Fibroblast of pulmonary artery (primary cell): ENCODE results near the gene C1orf198.
"Not testable (repeated sequence)": the region's sequence is repeated elsewhere in the genome, so short reads cannot be mapped to it uniquely, and the experiment has no call there.

Experiments used
- DNase-seq: peaks from one replicate; pipeline ENCODE4 v3.0.0-alpha.2; 2010; ENCODE audit warnings: low read depth
- H3K4me3 ChIP-seq: replicated peaks from 2 replicates; pipeline ENCODE4 v1.5.1; 2011; ENCODE audit warnings: low read depth, mild to moderate bottlenecking, control low read depth, low read length, moderate library complexity
- TF ChIP-seq, protein P1 (sequence below): IDR thresholded peaks from 2 replicates; pipeline ENCODE4 v1.5.1; 2011; ENCODE audit warnings: mild to moderate bottlenecking, control low read depth, low read length, inconsistent platforms; ENCODE audit errors: missing control alignments

C1orf198 gene

DNA sequence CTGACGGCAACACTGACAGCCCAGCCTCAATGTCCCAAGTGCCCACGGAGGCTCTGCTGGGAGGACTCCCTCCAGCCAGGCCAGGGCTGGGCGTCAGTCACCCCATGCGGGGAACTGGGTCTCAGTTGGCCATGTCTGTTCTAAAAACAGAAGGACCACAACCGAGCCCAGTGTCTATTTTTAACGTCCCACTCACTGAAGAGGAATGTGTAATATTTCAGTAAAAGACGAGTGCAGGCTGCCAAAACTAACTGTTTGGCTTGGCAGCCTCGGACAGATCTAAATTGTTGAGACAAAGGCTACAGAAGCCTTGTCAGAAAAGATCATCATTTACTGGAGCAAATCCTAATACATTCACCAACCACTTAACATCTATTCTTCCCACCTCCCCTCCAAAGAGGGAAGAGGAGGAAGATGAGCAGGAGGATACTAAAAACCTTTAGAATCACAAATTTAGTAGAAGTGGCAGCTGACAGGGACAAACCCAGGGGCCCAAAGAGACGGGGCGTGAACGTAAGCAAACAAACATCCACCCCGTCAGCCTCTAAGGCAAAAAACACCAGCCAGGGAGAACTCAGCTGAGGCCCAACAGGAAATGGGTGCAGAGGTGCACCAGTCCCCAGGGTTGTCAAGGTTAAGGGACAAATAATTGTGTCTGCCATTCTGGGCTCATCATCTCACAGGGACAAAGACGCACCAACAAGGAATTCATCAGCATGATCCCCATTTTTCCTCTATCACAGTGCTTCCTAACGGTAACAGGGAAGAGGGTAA is 18.7 kb downstream of the C1orf198 start:
- peak; percentile 94 for DNase-seq

DNA sequence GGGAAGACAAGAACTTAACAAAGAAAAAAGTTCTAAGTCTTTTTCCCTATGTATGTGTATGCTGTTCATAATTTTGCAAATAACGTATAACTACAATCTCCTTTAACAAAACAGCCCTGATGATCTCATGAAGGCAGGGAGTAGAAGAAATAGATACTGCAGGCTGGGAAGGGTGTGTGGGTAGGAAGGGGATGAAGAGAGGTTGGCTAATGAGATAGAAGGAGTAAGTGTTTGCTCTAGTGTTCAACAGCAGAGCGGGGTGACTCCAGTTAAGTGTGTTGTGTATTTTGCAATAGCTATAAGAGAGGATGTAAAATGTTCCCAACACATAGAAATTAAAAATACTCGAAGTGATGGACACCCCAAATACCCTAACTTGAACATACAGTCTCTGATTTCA is 20.1 kb downstream of the C1orf198 start:
- TF ChIP-seq, protein P1, sequence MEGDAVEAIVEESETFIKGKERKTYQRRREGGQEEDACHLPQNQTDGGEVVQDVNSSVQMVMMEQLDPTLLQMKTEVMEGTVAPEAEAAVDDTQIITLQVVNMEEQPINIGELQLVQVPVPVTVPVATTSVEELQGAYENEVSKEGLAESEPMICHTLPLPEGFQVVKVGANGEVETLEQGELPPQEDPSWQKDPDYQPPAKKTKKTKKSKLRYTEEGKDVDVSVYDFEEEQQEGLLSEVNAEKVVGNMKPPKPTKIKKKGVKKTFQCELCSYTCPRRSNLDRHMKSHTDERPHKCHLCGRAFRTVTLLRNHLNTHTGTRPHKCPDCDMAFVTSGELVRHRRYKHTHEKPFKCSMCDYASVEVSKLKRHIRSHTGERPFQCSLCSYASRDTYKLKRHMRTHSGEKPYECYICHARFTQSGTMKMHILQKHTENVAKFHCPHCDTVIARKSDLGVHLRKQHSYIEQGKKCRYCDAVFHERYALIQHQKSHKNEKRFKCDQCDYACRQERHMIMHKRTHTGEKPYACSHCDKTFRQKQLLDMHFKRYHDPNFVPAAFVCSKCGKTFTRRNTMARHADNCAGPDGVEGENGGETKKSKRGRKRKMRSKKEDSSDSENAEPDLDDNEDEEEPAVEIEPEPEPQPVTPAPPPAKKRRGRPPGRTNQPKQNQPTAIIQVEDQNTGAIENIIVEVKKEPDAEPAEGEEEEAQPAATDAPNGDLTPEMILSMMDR, result no peak
- DNase-seq, result no peak
- no peak overlapping the region for H3K4me3 ChIP-seq

More for the DNA sequence above, 18.7 kb downstream of the C1orf198 start:
- TF ChIP-seq, protein P1, result no peak
- H3K4me3 ChIP-seq, result peak overlapping the region; percentile 7

DNA sequence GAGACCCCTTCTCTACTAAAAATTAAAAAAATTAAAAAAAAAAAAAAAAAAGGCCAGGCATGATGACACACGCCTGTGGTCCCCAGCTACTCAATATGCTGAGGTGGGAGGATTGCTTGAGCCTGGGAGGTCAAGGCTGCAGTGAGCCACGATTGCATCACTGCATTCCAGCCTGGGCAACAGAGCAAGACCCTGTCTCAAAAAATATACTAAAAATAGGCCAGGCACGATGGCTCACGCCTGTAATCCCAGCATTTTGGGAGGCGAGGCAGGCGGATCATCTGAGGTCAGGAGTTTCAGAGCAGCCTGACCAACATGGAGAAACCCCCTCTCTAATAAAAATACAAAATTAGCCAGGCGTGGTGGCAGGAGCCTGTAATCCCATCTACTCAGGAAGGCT is 23.1 kb downstream of the C1orf198 start:
- H3K4me3 ChIP-seq, DNase-seq: not testable (repeated sequence)

DNA sequence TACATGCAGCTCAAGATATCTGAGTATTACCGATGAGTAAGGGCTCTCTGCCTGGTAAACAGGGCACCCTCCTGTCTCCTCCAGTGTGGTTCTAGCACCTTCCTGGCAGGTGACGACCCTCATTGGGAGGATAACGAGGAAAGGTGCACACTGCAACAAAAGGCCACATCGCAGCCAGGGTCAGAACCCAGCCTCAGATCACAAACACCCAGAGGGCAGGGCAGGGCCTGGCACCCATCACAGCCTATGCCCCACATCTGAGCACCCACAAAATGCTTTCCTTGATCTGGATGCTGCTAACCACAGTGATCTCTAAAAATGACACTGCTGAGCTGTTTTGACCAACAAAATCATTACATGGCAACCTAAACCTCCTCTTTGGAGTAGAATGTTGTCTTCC is 23.8 kb downstream of the C1orf198 start:
- TF ChIP-seq, protein P1, result no peak
- H3K4me3 ChIP-seq, result no peak overlapping the region
- no peak for DNase-seq

DNA sequence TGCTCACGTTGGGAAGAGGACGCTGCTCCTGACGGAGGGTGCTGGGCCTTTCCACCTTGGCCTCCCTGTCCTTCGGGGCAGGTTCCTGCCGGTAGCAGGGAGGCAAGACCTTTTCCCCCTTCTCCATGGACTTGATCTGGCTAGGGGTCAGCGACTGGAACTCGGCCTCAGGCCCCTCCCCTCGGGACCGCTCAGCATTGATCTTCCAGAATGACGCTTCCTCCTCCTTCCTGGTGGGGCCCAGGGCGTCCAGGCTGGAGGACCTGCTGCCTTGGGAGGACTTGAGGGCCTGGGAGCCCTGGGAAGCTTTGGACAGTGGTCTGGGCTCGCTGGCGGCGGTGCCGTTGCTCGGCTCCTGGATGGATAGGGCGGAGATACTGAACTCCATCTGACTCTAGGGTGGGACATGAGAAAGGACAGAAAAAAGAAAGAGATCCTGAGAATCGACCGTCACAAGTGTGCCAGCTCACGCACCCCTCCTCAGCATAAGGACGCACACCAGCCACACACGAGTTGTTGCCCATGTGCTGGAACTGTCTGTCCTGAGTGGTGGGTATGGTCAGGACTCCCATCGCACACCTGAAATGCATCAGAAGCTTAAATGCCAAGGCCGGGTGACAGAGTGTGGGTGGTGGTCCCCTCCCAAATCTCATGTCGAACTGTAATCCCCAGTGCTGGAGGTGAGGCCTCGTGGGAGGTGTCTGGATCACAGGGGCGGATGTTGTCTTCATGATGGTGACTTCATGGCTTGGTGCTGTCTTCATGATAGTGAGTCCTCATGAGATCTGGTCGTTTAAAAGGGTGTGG is 24.6 kb downstream of the C1orf198 start:
- TF ChIP-seq, protein P1, result no peak
- DNase-seq, result no peak
- no peak overlapping the region for H3K4me3 ChIP-seq

DNA sequence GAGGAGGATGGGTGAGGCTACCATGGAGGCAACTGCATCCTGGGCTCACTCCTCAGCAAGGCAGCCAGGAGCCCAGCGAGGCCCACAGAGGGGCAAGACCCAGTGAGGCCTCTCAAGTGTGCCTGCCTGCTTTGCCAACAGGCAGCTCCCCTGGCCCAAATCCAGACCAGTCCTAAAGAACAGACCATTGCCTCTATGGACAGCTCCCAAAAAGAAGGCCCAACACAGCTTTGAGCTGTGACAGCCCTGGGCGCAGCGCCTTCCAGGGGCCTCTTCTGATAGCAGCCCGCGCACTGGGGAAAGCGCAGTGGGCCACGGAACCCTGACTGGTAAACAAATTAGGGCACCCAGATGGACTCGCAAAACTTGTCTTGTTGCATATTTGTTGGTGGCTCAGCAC is 25.5 kb downstream of the C1orf198 start:
- H3K4me3 ChIP-seq, result no peak overlapping the region
- DNase-seq, result no peak
- TF ChIP-seq, protein P1, result no peak

DNA sequence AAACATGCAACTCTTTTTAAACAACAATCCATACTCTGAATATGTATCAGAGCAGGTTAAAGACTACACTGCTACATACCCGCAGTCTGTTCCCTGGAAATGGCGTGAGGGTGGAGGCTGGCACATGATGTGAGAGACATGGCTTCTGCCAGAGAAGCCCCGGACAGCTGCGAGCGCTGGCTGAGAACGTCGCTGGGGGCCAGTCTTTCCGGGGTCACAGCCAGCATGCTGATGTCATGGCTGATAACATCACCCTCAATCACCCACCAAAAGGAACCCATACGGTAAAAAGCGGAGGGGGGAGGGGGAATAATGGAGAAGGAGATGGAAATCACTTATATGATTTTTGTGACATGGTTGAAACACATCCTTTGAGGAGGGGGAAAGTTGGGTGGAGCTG is 29.1 kb downstream of the C1orf198 start:
- DNase-seq, result no peak
- H3K4me3 ChIP-seq, result no peak overlapping the region
- TF ChIP-seq, protein P1, result no peak
